Stimulated activated naive CD4-positive, alpha-beta T cell (primary cell): ENCODE measurements around the gene NANS.

ENCODE experiments used
- DNase-seq, 6 experiments: peaks; one replicate each; lab custom pipeline; 2025; lab: John Stamatoyannopoulos, UW

The NANS gene

GRCh38 chr9:98078895-98079294, 22.4 kb downstream of the NANS start:
- DNase-seq = no peak

DNA sequence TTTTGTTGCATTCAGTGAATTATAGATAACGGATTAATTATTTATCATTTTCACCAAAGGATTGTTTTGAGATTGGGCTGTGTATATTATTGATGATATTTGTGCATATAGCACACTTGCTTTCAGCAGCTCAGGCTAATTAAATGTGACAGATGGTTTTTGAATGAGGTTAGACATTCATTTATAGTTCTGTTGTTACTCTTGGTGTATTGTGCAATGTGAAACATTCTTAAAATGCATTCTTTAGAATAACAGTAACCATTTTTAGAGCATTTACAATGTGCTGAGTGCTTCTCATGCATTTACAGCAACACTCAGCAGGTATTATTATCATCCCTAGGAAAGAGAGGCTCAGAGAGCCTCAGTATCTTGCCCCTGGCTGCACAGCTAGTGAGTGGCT, 23.8 kb downstream of the NANS start:
- no peak for DNase-seq

GRCh38 chr9:98080780-98081179, 24.2 kb downstream of the NANS start:
- DNase-seq = no peak

GRCh38 chr9:98081477-98082219, 25.1 kb downstream of the NANS start:
- DNase-seq = no peak

GRCh38 chr9:98083061-98083501, 26.5 kb downstream of the NANS start:
- DNase-seq = no peak

GRCh38 chr9:98083566-98084183, 27.1 kb downstream of the NANS start:
- no peak for DNase-seq

- no peak for DNase-seq
These were observed 27.9 kb downstream of the NANS start for GRCh38 chr9:98084396-98084795.

GRCh38 chr9:98085058-98085457, 28.5 kb downstream of the NANS start:
- DNase-seq = no peak

GRCh38 chr9:98085944-98086343, 29.4 kb downstream of the NANS start:
- DNase-seq = no peak

DNA sequence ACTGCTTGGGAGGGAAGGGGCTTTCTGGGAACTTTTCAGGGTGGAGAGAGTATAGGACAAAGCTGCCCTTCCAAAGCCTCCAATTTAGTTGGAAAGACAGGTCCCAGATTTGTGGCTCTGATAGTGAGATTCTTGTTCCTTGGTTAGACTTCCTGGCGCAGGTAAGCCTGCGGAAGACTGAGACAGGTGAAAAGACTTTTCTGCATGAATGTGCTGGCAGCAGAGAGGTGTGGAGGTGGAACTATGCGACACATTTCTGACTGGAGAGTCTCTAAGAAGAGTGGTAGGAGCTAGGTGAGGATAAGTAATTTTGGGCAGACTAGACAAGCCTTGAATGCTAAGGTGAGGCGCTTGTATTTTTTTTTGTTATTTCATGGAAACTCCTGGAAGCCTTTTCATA, 29.9 kb downstream of the NANS start:
- DNase-seq = no peak

- DNase-seq = peak in 3 of 6 experiments; percentile 12 to 46 (median 33)
These were observed 31.2 kb downstream of the NANS start for GRCh38 chr9:98087420-98088354.

- DNase-seq = peak in 1 of 6 experiments; percentile 3
These were observed 34.1 kb downstream of the NANS start for GRCh38 chr9:98090674-98091073.

DNA sequence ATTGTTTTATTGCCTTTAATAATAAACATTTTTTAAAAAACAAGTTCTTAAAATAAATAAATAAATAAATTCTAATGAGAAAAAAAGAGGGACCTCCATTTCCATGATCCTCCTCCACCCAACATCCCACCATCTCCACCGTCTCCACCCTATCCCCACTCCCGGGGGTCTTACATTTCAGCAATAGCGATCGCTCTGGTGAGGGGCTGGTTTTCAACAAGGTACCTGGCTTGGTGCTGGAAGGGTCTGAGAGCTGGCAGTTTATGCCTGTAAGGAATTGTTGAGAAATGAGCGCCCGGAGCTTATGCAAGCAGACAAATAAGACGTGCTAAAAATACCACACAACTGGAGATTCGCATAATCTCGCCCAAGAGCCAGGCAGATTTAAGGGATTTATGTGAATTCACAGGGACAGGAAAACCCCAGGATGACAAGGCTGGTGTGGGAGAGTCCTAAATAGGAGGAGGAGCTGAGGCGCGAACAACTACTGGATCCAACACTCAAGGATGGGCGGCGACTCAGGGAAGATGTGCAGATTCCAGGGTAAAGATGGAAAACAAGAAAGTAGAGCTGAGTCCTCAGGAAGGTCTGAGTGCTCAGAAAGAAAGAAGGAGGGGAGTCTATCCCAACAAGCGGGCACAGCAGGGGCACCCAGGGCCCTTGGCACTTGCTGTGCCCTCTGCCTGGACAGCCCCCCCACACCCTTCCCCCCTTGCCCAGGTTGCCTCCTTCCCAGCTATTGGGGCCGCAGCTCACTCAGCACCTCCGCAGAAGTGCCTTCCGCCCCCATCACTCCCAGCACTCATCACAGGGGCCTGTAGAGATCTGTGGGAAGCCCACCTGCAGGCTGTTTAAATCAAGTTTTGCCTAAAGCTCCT, 35.4 kb downstream of the NANS start:
- DNase-seq = no peak

DNA sequence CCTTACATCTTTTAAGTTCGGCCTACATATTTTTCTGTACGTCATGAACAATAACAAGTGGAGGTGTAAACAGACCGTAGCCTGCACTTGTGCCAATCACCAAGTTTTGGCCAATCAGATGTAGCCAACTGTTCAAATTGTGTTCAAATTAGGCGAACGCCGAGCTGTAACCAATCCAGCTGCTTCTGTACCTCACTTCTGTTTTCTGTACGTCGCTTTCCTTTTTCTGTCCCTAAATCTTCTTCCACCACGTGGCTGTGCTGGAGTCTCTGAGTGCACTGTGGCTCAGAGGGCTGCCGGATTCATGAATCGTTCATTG, 36.0 kb downstream of the NANS start:
- peak in 5 of 6 experiments; percentile 14 to 60 (median 23) for DNase-seq

GRCh38 chr9:98094316-98094715, 37.8 kb downstream of the NANS start:
- DNase-seq = no peak

- no peak for DNase-seq
These were observed 38.3 kb downstream of the NANS start for GRCh38 chr9:98094851-98095250.

DNA sequence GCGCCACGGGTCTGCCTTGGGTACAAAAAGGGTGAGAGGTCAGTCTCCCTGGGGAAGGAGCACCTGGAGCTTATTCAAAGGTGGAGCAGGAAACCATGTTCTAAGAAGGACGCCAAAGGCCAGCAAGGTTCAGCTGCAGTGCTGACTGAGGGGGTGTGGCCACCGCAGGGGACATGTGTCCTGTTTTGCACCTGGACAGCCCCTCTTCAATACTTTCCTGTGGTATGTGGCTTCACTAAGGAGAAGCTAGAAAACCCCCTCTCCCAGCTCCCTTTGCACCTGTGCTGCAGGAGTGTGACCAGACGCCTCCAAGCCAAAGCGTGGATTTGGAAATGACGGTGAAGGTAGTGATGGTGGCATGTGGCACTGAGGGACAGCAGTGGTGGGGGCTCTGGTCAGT, 38.9 kb downstream of the NANS start:
- no peak for DNase-seq

DNA sequence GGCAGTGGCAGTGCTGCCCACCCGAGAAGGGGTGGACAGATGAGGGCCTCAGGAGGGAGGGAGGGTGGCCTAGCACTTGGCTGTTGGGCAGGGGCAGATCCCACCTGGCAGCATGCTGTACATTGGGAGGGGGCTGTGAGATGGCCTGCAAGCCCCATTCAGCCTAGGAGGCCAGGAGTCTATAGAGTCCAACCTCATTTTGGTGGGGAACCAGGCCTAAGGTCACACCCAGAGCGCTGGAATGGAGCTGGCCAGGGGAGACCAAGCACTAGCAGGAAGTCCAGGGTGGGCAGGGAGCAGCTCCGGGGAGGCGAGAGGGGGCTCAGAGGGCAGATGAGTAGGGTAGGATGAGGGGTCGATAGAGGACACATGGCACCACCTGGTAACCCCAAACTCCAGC, 39.6 kb downstream of the NANS start:
- DNase-seq = no peak

GRCh38 chr9:98097836-98098235, 41.3 kb downstream of the NANS start:
- peak in 2 of 6 experiments; percentile 12 to 25 for DNase-seq

- no peak for DNase-seq
These were observed 42.8 kb downstream of the NANS start for GRCh38 chr9:98099346-98099745.

DNA sequence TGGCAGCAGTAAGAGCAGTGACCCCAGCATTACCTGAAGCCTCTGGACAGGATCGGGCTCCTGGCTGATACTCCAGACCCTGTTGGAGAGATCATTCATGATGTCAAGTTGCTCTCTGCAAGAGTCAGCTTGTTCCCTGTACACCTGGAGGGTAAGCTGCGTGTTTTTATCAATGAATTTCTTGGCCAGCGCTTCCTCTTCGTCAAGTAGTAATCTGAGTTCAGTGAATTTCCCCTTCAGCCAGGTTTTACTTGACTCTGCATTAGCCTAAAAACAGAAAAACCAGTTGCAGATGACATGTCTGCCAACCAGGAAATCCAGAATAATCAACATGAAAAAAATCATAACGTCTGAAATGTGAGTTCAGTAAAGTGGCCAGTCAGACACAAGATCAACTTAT, 43.4 kb downstream of the NANS start:
- peak in 2 of 6 experiments; percentile 11 to 33 for DNase-seq

GRCh38 chr9:98100456-98100855, 43.9 kb downstream of the NANS start:
- no peak for DNase-seq
